GM10248 (cell line): ENCODE results near the gene PILRA.

Source experiments
- CTCF ChIA-PET: fragments of 300-600 bp; sonication (Branson Sonifier 250); formaldehyde crosslinking; extraction: SDS; loops from one replicate; lab custom pipeline; 2021; ENCODE audit warnings: antibody characterized with exemption; lab: Yijun Ruan, JAX
- POLR2A ChIA-PET: fragments of 350-650 bp; sonication (Branson Sonifier 250); formaldehyde crosslinking; extraction: SDS; loops from one replicate; lab custom pipeline; 2020; ENCODE audit warnings: antibody characterized with exemption; lab: Yijun Ruan, JAX
- DNase-seq: peaks from one replicate; pipeline ENCODE4 v3.0.0; 2012; ENCODE audit errors: extremely low spot score
- TF ChIP-seq, protein P1 (sequence below): IDR thresholded peaks from 2 replicates; pipeline ENCODE4 v1.5.1; 2012; ENCODE audit warnings: mild to moderate bottlenecking, low read depth; ENCODE audit errors: extremely low read depth, missing control alignments, control extremely low read depth

The PILRA gene

DNA sequence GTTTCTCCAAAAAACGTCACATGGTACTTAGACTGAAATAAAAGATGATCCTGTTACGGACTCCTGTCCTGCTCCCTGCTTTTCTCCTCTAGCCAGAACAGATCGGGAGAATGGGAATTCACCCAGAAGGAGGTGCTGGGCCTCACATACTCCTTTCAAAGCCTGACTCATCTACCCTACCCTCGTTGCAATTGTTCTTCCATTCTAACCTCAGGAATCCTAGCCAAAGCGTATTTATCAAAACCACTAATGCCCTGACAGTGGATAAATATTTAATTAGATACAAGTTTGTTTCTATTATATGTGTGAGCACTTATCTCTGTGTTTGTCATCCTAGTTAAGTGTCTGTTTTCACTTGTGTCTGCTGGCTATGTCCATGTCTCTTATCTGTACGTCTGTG, 33.5 kb downstream of the PILRA start:
- CTCF ChIA-PET, result interaction anchor here (0.6 to 4.1 kb wide), 29 partner anchors 8 to 282 kb away, joined by 3 to 44 read pairs (median 8); partner anchors contain the start of genes GPC2 and STAG3
- TF ChIP-seq, protein P1, sequence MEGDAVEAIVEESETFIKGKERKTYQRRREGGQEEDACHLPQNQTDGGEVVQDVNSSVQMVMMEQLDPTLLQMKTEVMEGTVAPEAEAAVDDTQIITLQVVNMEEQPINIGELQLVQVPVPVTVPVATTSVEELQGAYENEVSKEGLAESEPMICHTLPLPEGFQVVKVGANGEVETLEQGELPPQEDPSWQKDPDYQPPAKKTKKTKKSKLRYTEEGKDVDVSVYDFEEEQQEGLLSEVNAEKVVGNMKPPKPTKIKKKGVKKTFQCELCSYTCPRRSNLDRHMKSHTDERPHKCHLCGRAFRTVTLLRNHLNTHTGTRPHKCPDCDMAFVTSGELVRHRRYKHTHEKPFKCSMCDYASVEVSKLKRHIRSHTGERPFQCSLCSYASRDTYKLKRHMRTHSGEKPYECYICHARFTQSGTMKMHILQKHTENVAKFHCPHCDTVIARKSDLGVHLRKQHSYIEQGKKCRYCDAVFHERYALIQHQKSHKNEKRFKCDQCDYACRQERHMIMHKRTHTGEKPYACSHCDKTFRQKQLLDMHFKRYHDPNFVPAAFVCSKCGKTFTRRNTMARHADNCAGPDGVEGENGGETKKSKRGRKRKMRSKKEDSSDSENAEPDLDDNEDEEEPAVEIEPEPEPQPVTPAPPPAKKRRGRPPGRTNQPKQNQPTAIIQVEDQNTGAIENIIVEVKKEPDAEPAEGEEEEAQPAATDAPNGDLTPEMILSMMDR, result no peak
- POLR2A ChIA-PET, result no interaction called here
- DNase-seq, result no peak

DNA sequence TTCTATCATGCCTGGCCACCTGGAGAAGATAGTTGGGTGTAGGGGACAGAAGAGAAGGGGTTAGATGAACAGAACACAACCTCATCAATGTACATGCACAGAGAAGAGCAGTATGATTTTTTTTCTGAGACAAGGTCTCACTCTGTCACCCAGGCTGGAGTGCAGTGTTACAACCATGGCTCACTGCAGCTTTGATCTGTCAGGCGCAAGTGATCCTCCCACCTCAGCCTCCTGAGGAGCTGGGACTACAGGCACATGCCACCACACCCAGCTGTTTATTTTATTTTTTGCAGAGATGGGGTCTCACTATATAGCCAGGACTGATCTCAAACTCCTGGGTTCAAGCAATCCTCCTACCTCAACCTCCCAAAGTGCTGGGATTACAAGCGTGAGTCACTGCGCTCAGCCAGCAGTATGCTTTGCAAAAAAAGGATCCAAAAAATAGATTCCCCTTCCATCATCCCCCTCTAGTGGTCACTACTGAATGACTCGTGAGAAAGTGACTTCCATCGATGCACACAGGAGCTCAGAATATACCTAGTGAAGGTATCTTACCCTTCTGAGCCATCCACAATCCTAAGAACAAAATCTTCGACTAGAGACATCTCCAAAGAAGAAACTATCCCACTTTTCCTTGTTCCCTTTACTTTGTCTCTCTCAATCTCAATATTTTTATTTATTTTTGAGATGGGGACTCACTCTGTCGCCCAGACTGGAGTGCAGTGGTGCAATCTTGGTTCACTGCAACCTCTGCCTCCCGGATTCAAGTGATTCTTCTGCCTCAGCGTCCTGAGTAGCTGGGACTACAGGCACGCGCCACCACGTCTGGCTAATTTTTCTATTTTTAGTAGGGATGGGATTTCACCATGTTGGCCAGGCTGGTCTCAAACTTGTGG, 34.2 kb downstream of the PILRA start:
- TF ChIP-seq, protein P1, result peak; percentile 64
- ChIA-PET POLR2A (interaction anchor here (0.6 to 1.0 kb wide), 3 partner anchors 20 to 71 kb away, joined by 3 to 6 read pairs (median 3); no protein-coding TSS in a partner anchor), CTCF (interaction anchor here (0.6 to 4.1 kb wide), 37 partner anchors 9 to 282 kb away, joined by 3 to 44 read pairs (median 6); partner anchors contain the start of genes GPC2, STAG3 and ZCWPW1)
- DNase-seq, result peak; percentile 74

DNA sequence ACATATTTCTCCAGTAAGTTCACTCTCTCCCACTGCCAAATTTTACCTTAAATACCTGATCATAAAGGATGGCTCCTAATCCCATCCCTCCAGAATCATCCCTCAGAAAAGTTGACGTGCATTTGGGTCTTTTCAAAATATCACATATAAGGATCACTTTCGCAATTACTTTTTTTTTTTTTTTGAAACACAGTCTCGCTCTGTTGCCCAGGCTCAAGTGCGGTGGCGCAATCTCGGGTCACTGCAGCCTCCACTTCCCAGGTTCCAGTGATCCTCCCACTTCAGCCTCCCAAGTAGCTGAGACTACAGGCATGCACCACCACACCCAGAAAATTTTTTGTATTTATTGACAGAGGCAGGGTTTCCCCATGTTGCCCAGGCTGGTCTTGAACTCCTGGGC, 37.8 kb downstream of the PILRA start:
- CTCF ChIA-PET, result interaction anchor here (1.5 kb wide), 1 partner anchor 278 kb away, joined by 4 read pairs; no protein-coding TSS in a partner anchor
- POLR2A ChIA-PET, result no interaction called here
- TF ChIP-seq, protein P1, result no peak
- no peak for DNase-seq

DNA sequence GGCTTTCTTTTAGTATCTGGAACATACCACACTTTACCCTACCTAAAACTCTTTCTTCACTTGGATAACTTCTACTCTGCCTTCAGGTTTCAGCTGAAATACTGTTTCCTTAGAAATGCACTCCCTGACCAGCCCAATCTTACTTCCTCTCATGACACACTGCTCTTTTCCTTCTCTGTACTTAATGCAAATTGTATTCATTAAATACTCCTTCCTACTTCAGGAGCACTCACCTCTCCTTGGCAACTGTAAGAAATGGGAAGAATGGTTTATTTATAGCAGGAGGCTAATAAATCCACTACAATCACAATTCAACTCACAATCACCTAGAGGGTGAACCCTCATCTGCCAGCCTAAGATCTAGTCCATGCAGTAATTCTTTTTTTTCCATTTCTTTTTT, 40.1 kb downstream of the PILRA start:
- TF ChIP-seq, protein P1, result no peak
- ChIA-PET POLR2A (no interaction called here), CTCF (interaction anchor here (1.0 to 3.5 kb wide), 3 partner anchors 9 to 11 kb away, joined by 5 to 13 read pairs (median 8); no protein-coding TSS in a partner anchor)
- DNase-seq, result no peak

DNA sequence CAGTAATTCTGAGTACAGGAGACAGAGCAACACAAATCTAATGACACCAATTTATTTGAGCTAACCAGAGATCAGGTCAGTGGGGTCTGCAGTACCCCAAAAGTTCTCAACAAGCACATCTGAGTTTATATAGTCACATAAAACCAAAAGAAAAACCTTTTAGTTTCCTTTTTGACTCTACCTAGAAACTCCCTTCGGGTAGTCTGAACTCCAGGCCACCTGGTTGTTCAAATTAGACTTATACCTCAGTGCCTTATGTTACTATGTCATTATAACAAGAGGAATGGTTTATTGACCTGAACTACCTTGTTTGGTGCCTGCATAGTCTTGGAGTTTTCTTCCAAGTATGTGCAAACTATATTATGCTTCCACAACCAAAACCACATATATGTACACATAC, 40.6 kb downstream of the PILRA start:
- peak; percentile 42 for DNase-seq

DNA sequence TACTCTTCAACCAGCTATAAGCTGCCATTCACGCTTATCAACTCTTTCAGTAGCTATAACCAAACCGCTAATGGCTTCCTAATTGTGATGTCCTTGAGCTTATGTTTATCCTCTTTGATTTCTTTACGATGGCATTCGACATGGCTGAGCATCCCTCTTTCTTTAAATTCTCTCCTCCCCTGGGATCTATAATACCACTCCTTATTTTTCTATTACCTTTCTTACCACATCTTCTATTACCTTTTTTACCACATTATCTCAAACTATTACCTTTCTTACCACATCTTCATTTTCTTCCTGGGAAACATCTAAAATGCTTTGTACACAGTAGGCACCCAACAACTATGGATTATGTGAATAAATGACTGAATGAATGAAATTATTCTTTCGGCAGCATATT, 42.2 kb downstream of the PILRA start:
- POLR2A ChIA-PET, result no interaction called here
- CTCF ChIA-PET, result interaction anchor here (0.7 to 3.5 kb wide), 5 partner anchors 8 to 281 kb away, joined by 3 to 29 read pairs (median 3); no protein-coding TSS in a partner anchor

More for the DNA sequence above, 40.6 kb downstream of the PILRA start:
- CTCF ChIA-PET, result interaction anchor here (1.0 to 3.5 kb wide), 3 partner anchors 9 to 11 kb away, joined by 5 to 13 read pairs (median 8); no protein-coding TSS in a partner anchor
- TF ChIP-seq, protein P1, result no peak
- POLR2A ChIA-PET, result interaction anchor here (1.0 kb wide), 1 partner anchor 14 kb away, joined by 3 read pairs; the partner anchor contains the start of gene ZCWPW1

More for the DNA sequence above, 42.2 kb downstream of the PILRA start:
- TF ChIP-seq, protein P1, result no peak
- DNase-seq, result no peak
